ENCODE measurements around the gene RASD2.

Gene RASD2

GRCh38 chr22:35533365-35534029, 7.1 kb upstream of the RASD2 start:
- no peak for DNase-seq (ENCODE audit: low read depth)
- TF ChIP-seq CTCF (conservative IDR thresholded peaks at IDR 0.05; ENCODE audit: control insufficient read depth, insufficient read depth, low read depth, low read length) = no peak
- no peak overlapping the region for H3K4me3 ChIP-seq (ENCODE audit: control insufficient read depth, low read depth, low read length)

GRCh38 chr22:35534091-35534490, 6.5 kb upstream of the RASD2 start:
- H3K4me3 ChIP-seq (ENCODE audit: control insufficient read depth, low read depth, low read length) = no peak overlapping the region
- DNase-seq (ENCODE audit: low read depth) = no peak

GRCh38 chr22:35537232-35537631, 3.4 kb upstream of the RASD2 start:
- no peak for DNase-seq (ENCODE audit: low read depth)
- no peak overlapping the region for H3K4me3 ChIP-seq (ENCODE audit: control insufficient read depth, low read depth, low read length)
- no peak for TF ChIP-seq CTCF (conservative IDR thresholded peaks at IDR 0.05; ENCODE audit: control insufficient read depth, insufficient read depth, low read depth, low read length)

More at GRCh38 chr22:35534091-35534490, 6.5 kb upstream of the RASD2 start:
- no peak for TF ChIP-seq CTCF (conservative IDR thresholded peaks at IDR 0.05; ENCODE audit: control insufficient read depth, insufficient read depth, low read depth, low read length)

- TF ChIP-seq CTCF (conservative IDR thresholded peaks at IDR 0.05; ENCODE audit: control insufficient read depth, insufficient read depth, low read depth, low read length) = peak; percentile 67
These were observed 1.8 kb upstream of the RASD2 start for GRCh38 chr22:35538801-35539321.

GRCh38 chr22:35539487-35539886, 1.1 kb upstream of the RASD2 start:
- no peak for DNase-seq (ENCODE audit: low read depth)
- no peak for TF ChIP-seq CTCF (conservative IDR thresholded peaks at IDR 0.05; ENCODE audit: control insufficient read depth, insufficient read depth, low read depth, low read length)
- H3K4me3 ChIP-seq (ENCODE audit: control insufficient read depth, low read depth, low read length) = no peak overlapping the region

More at GRCh38 chr22:35538801-35539321, 1.8 kb upstream of the RASD2 start:
- no peak for DNase-seq (ENCODE audit: low read depth)
- H3K4me3 ChIP-seq (ENCODE audit: control insufficient read depth, low read depth, low read length) = no peak overlapping the region

- H3K4me3 ChIP-seq (ENCODE audit: control insufficient read depth, low read depth, low read length) = peak overlapping the region; percentile 32
- DNase-seq (ENCODE audit: low read depth) = no peak
- no peak for TF ChIP-seq CTCF (conservative IDR thresholded peaks at IDR 0.05; ENCODE audit: control insufficient read depth, insufficient read depth, low read depth, low read length)
These were observed 579 bp upstream of the RASD2 start for GRCh38 chr22:35539910-35540594.

All from fibroblast of mammary gland (primary cell).